ENCODE results near the gene PTPRM. TPM values are rescaled to one million over a fixed set of nuclear protein-coding genes. Genes with fewer than 3 reads are reported as not detected.

PTPRM gene
- total RNA-seq, 1 experiment from 2014 or later, result 14.5 TPM

GRCh38 chr18:7562491-7562890, 4.6 kb upstream of the PTPRM start:
- H3K4me2 ChIP-seq (ENCODE audit: low read length), result no peak overlapping the region
- H4K20me1 ChIP-seq (ENCODE audit: insufficient read depth), result no peaks in the 10 kb centered on the region
- ChIA-PET CTCF (no interaction called here), RAD21 (ENCODE audit: low non-redundant PET in 1 of 2, low total read pairs in 2 of 2, uncharacterized antibody in 2 of 2, unreplicated experiment in 2 of 2) (no interaction called here), POLR2A (no interaction called here)
- no peaks in the 10 kb centered on the region for H3K36me3 ChIP-seq (ENCODE audit: control insufficient read depth in 1 of 2, insufficient read depth in 2 of 2, low read length in 2 of 2)
- no peak overlapping the region for H3K27ac ChIP-seq (ENCODE audit: low read depth, low read length)
- no TSS peak for BruUV-seq (replicated peaks)
- H3K79me2 ChIP-seq (ENCODE audit: insufficient read depth, low read length), result no peaks in the 10 kb centered on the region
- H3K9me3 ChIP-seq (ENCODE audit: control insufficient read depth in 1 of 2, insufficient read depth in 1 of 2, low read depth in 1 of 2, low read length in 2 of 2), result no peaks in the 10 kb centered on the region
- TF ChIP-seq EZH2phosphoT487 (IDR thresholded peaks at IDR 0.05; ENCODE audit: borderline replicate concordance) (no peak), REST (IDR thresholded peaks at IDR 0.05; ENCODE audit: low read depth) (no peak), SRF (IDR thresholded peaks at IDR 0.05; ENCODE audit: low read depth) (no peak), ZNF274 (IDR thresholded peaks at IDR 0.05; ENCODE audit: low read depth, low read length) (no peak)
- H3K9ac ChIP-seq (ENCODE audit: low read length), result no peak overlapping the region
- DNase-seq (ENCODE audit: low read depth, low spot score) (no peak), ATAC-seq (no peak)
- intact Hi-C loops (cut with micrococcal nuclease), result no loop called here
- no peaks in the 10 kb centered on the region for H3K4me1 ChIP-seq (ENCODE audit: control insufficient read depth in 1 of 2, insufficient read depth in 2 of 2, low read length in 2 of 2)
- H3K9me2 ChIP-seq (ENCODE audit: insufficient read depth), result no peaks in the 10 kb centered on the region
- H3K4me3 ChIP-seq (replicated peaks in 1 of 2; ENCODE audit: low read depth in 1 of 2, low read length in 2 of 2), result no peak overlapping the region
- no peak overlapping the region for H2AFZ ChIP-seq (ENCODE audit: low read depth, low read length, poor library complexity, severe bottlenecking)
- H3K27me3 ChIP-seq (ENCODE audit: insufficient read depth, low read length), result no peaks in the 10 kb centered on the region

- no peak overlapping the region for H3K27ac ChIP-seq (ENCODE audit: low read depth, low read length)
- TF ChIP-seq ZBTB33 (IDR thresholded peaks at IDR 0.05; ENCODE audit: extremely low read depth, insufficient replicate concordance, low read length) (no peak), CBX3 (IDR thresholded peaks at IDR 0.05; ENCODE audit: low read depth) (no peak), POLR2A (IDR thresholded peaks at IDR 0.05; ENCODE audit: borderline replicate concordance, extremely low read depth, insufficient read depth, insufficient read length) (no peak), SIN3A (IDR thresholded peaks at IDR 0.05; ENCODE audit: low read depth) (no peak), RAD21 (IDR thresholded peaks at IDR 0.05; ENCODE audit: low read depth) (no peak), EZH2 (IDR thresholded peaks at IDR 0.05) (no peak), SP1 (IDR thresholded peaks at IDR 0.05; ENCODE audit: low read depth) (no peak), SRF (IDR thresholded peaks at IDR 0.05; ENCODE audit: low read depth) (no peak), REST (IDR thresholded peaks at IDR 0.05; ENCODE audit: low read depth) (no peak), MAX (IDR thresholded peaks at IDR 0.05) (no peak)
These were observed 1.4 kb upstream of the PTPRM start for GRCh38 chr18:7565677-7566076.

More at GRCh38 chr18:7565677-7566076, 1.4 kb upstream of the PTPRM start:
- Histone ChIP-seq H3K36me3 (ENCODE audit: control insufficient read depth in 1 of 2, insufficient read depth in 2 of 2, low read length in 2 of 2) (no peaks in the 10 kb centered on the region), H3K4me3 (replicated peaks in 1 of 2; ENCODE audit: low read depth in 1 of 2, low read length in 2 of 2) (no peak overlapping the region), H3K4me1 (ENCODE audit: control insufficient read depth in 1 of 2, insufficient read depth in 2 of 2, low read length in 2 of 2) (no peaks in the 10 kb centered on the region), H3K9me2 (ENCODE audit: insufficient read depth) (no peaks in the 10 kb centered on the region), H3K9ac (ENCODE audit: low read length) (no peak overlapping the region), H3K4me2 (ENCODE audit: low read length) (no peak overlapping the region), H3K27me3 (ENCODE audit: insufficient read depth, low read length) (no peaks in the 10 kb centered on the region), H3K79me2 (ENCODE audit: insufficient read depth, low read length) (no peaks in the 10 kb centered on the region), H3K9me3 (ENCODE audit: control insufficient read depth in 1 of 2, insufficient read depth in 1 of 2, low read depth in 1 of 2, low read length in 2 of 2) (no peaks in the 10 kb centered on the region), H4K20me1 (ENCODE audit: insufficient read depth) (no peaks in the 10 kb centered on the region), H2AFZ (ENCODE audit: low read depth, low read length, poor library complexity, severe bottlenecking) (no peak overlapping the region)
- ChIA-PET POLR2A (no interaction called here), RAD21 (ENCODE audit: low non-redundant PET in 1 of 2, low total read pairs in 2 of 2, uncharacterized antibody in 2 of 2, unreplicated experiment in 2 of 2) (no interaction called here), CTCF (no interaction called here)
- ATAC-seq, result no peak
- intact Hi-C loops (cut with micrococcal nuclease), result no loop called here
- no TSS peak for BruUV-seq (replicated peaks)
- no peak for DNase-seq (ENCODE audit: low read depth, low spot score)

Data from HCT116 (cell line).